Mesenteric fat pad (tissue), 1 donor: ENCODE results near the gene TGM1. TPM values are rescaled to one million over a fixed set of nuclear protein-coding genes. Genes with fewer than 3 reads are reported as not detected.

Source experiments
- DNase-seq: peaks from one replicate; pipeline ENCODE4 v3.0.0-alpha.2; 2020; ENCODE audit warnings: low spot score
- long read RNA-seq: library from polyadenylated mRNA; unstranded; transcript quantifications from one replicate; pipeline ENCODE4 v2.0.0, GENCODE V29; 2020
- total RNA-seq: library from RNA; stranded (reverse); fragmentation: NEBNext Ultra II Directional; extraction: Animal tissue kit (Norgen Biotek cat#: 25700); gene quantifications from one replicate; pipeline ENCODE4 v1.2.1, GENCODE V29; 2021
- donor health status: DM: yes; HTN: yes; CAD: no.

Gene TGM1
- total RNA-seq, result 0.77 TPM
- long read RNA-seq, partial matches to known transcripts, result 0 of 1 reads
- long read RNA-seq, other reads (novel, unspliced or antisense), result 1 of 1 reads

- DNase-seq, result no peak
Measured at GRCh38 chr14:24262821-24263733, at the start of gene TGM1. TGM1 (minus strand) TSS chr14:24263177; CDS start chr14:24262352, 825 bp downstream.

- no peak for DNase-seq
Measured at GRCh38 chr14:24311837-24312615, 49.0 kb upstream of the TGM1 start.

GRCh38 chr14:24310646-24311604 lies 47.9 kb upstream of the TGM1 start, which contains the start of gene LTB4R:
LTB4R (plus strand) TSS chr14:24311502; CDS start chr14:24315652, 4,150 bp downstream.
- peak; percentile 94 for DNase-seq

- DNase-seq, result no peak
Measured at GRCh38 chr14:24310265-24310645, 47.3 kb upstream of the TGM1 start.

- DNase-seq, result no peak
Measured at GRCh38 chr14:24309538-24310264, 46.7 kb upstream of the TGM1 start, which contains the start of gene LTB4R2. LTB4R2 (plus strand) TSS chr14:24310140; CDS start chr14:24310665, 525 bp downstream.

- DNase-seq, result no peak
Measured at GRCh38 chr14:24308342-24309124, 45.6 kb upstream of the TGM1 start.

GRCh38 chr14:24307575-24308341 lies 44.8 kb upstream of the TGM1 start, which contains the start of gene CIDEB:
CIDEB (minus strand) TSS chr14:24307977; CDS start chr14:24307858, 119 bp downstream.
- no peak for DNase-seq

GRCh38 chr14:24307156-24307574 lies 44.2 kb upstream of the TGM1 start:
- DNase-seq, result no peak

- DNase-seq, result no peak
Measured at GRCh38 chr14:24304019-24304387, 41.0 kb upstream of the TGM1 start.

GRCh38 chr14:24300326-24300980 lies 37.5 kb upstream of the TGM1 start:
- DNase-seq, result no peak

GRCh38 chr14:24299255-24300191 lies 36.5 kb upstream of the TGM1 start, which contains the start of the genes DHRS1 and NOP9:
DHRS1 (minus strand) TSS chr14:24299780; CDS start chr14:24299106, 674 bp downstream.
NOP9 (plus strand) TSS chr14:24299850; CDS start chr14:24299955, 105 bp downstream.
- DNase-seq, result peak; percentile 99

- DNase-seq, result no peak
Measured at GRCh38 chr14:24298892-24299254, 35.9 kb upstream of the TGM1 start.

GRCh38 chr14:24297190-24297964 lies 34.4 kb upstream of the TGM1 start:
- DNase-seq, result no peak

- no peak for DNase-seq
Measured at GRCh38 chr14:24296341-24297157, 33.6 kb upstream of the TGM1 start.

GRCh38 chr14:24293525-24293924 lies 30.5 kb upstream of the TGM1 start:
- DNase-seq, result no peak
